Left lung (tissue), 10 donors: Measurements from ENCODE around the gene BCDIN3D. TPM values are rescaled to one million over a fixed set of nuclear protein-coding genes. Genes with fewer than 3 reads are reported as not detected.
"Not testable (repeated sequence)": the region's sequence is repeated elsewhere in the genome, so short reads cannot be mapped to it uniquely, and the experiment has no call there.

Source experiments
- ATAC-seq: fragments of 200-7000 bp; cut with Tn5 transposase; one replicate; pipeline ENCODE4 v1.9.1; 2020; ENCODE audit warnings: moderate library complexity
- DNase-seq, 4 donors: peaks; one replicate each; pipeline ENCODE4 v3.0.0-alpha.2; 2013 to 2020
- H3K27ac ChIP-seq, 2 donors: fragments of 200-600 bp; sonication (generic) in 1 of 2; one replicate each; pipeline versions ENCODE4 v1.5.0 to v1.8.0; 2020 to 2021
- H3K27me3 ChIP-seq, 2 donors: fragments of 200-600 bp; sonication (generic) in 1 of 2; one replicate each; pipeline versions ENCODE4 v1.5.0 to v1.8.0; 2020 to 2021
- H3K36me3 ChIP-seq, 2 donors: fragments of 200-600 bp; sonication (generic) in 1 of 2; one replicate each; pipeline versions ENCODE4 v1.5.0 to v1.8.0; 2020 to 2021
- H3K4me1 ChIP-seq, 2 donors: fragments of 200-600 bp; one replicate each; pipeline ENCODE4 v1.8.0; 2021
- H3K4me3 ChIP-seq, 2 donors: fragments of 200-600 bp; sonication (generic) in 1 of 2; one replicate each; pipeline versions ENCODE4 v1.5.0 to v1.8.0; 2020 to 2021; ENCODE audit warnings: mild to moderate bottlenecking in 1 of 2
- H3K9me3 ChIP-seq, 2 donors: fragments of 200-600 bp; sonication (generic) in 1 of 2; one replicate each; pipeline versions ENCODE4 v1.5.0 to v1.8.0; 2020 to 2021
- intact Hi-C, 2 donors: fragments of 100-400 bp; cut with DNase I; formaldehyde crosslinking; loops; one replicate each; pipeline versions ENCODE4 v1.11.2 to v1.14.2; 2022
- polyA plus RNA-seq, 6 donors: library from polyadenylated mRNA; unstranded; fragments of 120-200 nt; gene quantifications; one replicate each; pipeline ENCODE4 v1.2.1, GENCODE V29; 2013; ENCODE audit not compliant: insufficient read length in 6 of 6
- total RNA-seq, 2 donors: library from RNA; stranded (reverse); fragmentation: NEBNext Ultra II Directional; extraction: Animal tissue kit (Norgen Biotek cat#: 25700); gene quantifications; one replicate each; pipeline ENCODE4 v1.2.1, GENCODE V29; 2021
- TF ChIP-seq, protein P1 (sequence below), 2 donors: fragments of 200-600 bp; sonication (generic) in 1 of 2; IDR thresholded peaks; one replicate each; pipeline versions ENCODE4 v1.5.0 to v1.8.0; 2021; ENCODE audit warnings: antibody characterized with exemption in 2 of 2
- donor health status: DM: no; HTN: yes; CAD: no.
- donor health status: DM: no; HTN: no; CAD: no.

The BCDIN3D gene
- total and polyA plus RNA-seq, 8 donors: 4.3 to 7.3 (median 5.8) TPM

DNA sequence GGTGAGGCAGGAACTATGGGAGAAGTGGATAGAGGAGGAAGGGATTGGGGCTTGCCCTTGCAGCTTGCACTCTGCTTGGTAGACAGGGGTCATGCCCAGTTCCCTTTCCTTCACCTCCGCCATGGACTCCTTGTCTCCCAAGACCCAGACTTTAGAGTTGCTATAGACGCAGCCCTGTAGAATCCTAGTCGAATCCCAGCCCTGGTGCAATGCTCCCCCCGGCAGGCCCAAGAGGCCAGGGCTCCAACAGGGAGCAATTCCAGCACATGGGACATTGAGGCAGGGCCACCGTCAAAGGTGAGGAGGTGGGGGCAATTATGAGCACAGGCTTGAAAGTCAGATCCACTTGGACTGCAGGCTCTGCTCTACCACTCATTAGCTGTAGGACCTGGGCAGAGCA lies 29.5 kb upstream of the BCDIN3D start:
- DNase-seq (no peak), ATAC-seq (no peak)
- Histone ChIP-seq H3K9me3 (no peaks in the 10 kb centered on the region), H3K36me3 (no peaks in the 10 kb centered on the region), H3K4me1 (peaks cover 17 to 25% of the 10 kb centered on the region in 2 donors), H3K27me3 (no peaks in the 10 kb centered on the region), H3K27ac (no peak overlapping the region), H3K4me3 (no peak overlapping the region)
- intact Hi-C loops: no loop called here
- TF ChIP-seq, protein P1, sequence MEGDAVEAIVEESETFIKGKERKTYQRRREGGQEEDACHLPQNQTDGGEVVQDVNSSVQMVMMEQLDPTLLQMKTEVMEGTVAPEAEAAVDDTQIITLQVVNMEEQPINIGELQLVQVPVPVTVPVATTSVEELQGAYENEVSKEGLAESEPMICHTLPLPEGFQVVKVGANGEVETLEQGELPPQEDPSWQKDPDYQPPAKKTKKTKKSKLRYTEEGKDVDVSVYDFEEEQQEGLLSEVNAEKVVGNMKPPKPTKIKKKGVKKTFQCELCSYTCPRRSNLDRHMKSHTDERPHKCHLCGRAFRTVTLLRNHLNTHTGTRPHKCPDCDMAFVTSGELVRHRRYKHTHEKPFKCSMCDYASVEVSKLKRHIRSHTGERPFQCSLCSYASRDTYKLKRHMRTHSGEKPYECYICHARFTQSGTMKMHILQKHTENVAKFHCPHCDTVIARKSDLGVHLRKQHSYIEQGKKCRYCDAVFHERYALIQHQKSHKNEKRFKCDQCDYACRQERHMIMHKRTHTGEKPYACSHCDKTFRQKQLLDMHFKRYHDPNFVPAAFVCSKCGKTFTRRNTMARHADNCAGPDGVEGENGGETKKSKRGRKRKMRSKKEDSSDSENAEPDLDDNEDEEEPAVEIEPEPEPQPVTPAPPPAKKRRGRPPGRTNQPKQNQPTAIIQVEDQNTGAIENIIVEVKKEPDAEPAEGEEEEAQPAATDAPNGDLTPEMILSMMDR (IDR thresholded peaks at IDR 0.05): no peak

DNA sequence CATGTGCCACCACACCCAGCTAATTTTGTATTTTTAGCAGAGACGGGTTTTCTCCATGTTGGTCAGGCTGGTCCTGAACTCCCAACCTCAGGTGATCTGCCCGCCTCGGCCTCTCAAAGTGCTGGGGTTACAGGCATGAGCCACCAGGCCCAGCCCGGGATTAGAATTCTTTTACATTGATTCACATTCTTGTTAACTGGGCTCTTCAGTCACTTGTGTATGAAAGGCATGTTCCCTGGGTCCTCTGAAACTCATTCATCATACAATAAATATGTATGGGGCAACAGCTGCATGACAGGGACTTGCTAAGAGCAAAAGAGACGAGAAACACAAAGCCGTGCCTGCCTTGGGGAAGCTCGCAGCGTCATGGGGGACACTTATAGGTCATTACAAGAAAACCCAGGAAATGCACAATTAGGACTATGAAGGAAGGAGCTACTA lies 28.9 kb upstream of the BCDIN3D start:
- peaks cover 20 to 29% of the 10 kb centered on the region in 2 donors for H3K4me1 ChIP-seq
- H3K4me3 ChIP-seq, ATAC-seq, H3K27me3 ChIP-seq, intact Hi-C loops, H3K9me3 ChIP-seq, H3K27ac ChIP-seq, DNase-seq, H3K36me3 ChIP-seq: not testable (repeated sequence)

DNA sequence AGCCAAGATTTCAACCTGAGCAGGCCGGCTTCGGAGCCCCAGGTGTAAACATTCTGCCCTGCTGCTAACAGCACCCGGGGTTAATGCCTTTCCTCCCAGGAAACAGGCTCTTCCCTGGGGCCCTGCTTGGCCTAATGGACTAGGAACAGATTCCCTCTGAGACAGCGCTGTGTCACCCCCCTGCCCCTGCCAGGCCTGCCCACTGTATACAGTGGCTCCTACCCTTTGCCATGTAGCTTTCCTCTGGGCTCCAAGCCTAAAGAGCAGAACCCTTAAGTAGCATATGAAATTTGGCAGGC lies 28.3 kb upstream of the BCDIN3D start:
- no peaks in the 10 kb centered on the region for H3K9me3 ChIP-seq
- H3K4me1 ChIP-seq: peaks cover 20 to 29% of the 10 kb centered on the region in 2 donors
- H3K36me3 ChIP-seq: no peaks in the 10 kb centered on the region

DNA sequence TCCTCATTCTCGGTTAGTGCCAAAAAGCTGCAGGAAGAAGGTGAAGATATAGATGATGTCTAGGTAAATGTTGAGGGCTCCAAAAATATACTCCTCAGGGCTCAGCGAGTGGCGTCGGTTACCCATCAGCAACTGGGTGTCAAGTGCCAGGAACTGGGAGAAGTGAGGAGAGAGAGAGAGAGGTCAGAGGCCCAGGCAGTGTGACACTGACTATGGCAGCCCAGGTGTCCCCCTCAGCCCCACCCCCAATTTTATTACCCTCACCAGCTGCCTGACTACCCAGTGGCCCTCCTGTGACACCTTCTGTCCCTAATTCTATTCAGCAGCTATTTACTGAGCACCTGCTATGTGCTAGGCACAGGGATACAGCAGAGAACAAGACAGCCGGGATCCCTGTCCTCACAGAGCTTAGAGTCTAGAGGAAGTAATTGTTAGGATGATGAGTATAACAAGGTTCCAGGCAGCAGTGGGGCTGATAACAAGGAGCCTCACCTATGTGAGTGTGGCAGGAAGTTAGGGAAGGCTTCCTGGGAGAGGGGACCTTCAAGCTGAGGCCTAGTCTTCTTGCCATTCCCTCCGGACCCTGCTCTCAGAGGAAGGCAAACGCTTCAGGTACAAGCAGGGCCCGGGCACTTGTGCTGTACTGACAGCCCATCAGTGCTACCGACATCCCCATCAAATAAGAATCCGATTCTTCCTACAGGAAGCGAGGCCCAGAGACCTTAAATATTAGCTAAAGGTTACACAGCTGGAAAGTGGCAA lies 27.8 kb upstream of the BCDIN3D start:
- Histone ChIP-seq H3K4me1 (peaks cover 20 to 29% of the 10 kb centered on the region in 2 donors), H3K27me3 (no peaks in the 10 kb centered on the region), H3K9me3 (no peaks in the 10 kb centered on the region), H3K27ac (no peak overlapping the region), H3K4me3 (no peak overlapping the region), H3K36me3 (no peaks in the 10 kb centered on the region)
- ATAC-seq (no peak), DNase-seq (no peak)
- intact Hi-C loops: no loop called here
- TF ChIP-seq, protein P1 (IDR thresholded peaks at IDR 0.05): no peak

More for the DNA sequence above, 28.3 kb upstream of the BCDIN3D start:
- TF ChIP-seq, protein P1 (IDR thresholded peaks at IDR 0.05): no peak
- Histone ChIP-seq H3K27me3 (no peaks in the 10 kb centered on the region), H3K27ac (no peak overlapping the region), H3K4me3 (no peak overlapping the region)
- peak in 1 of 4 donors; percentile 31 for DNase-seq
- no peak for ATAC-seq
- intact Hi-C loops: no loop called here

DNA sequence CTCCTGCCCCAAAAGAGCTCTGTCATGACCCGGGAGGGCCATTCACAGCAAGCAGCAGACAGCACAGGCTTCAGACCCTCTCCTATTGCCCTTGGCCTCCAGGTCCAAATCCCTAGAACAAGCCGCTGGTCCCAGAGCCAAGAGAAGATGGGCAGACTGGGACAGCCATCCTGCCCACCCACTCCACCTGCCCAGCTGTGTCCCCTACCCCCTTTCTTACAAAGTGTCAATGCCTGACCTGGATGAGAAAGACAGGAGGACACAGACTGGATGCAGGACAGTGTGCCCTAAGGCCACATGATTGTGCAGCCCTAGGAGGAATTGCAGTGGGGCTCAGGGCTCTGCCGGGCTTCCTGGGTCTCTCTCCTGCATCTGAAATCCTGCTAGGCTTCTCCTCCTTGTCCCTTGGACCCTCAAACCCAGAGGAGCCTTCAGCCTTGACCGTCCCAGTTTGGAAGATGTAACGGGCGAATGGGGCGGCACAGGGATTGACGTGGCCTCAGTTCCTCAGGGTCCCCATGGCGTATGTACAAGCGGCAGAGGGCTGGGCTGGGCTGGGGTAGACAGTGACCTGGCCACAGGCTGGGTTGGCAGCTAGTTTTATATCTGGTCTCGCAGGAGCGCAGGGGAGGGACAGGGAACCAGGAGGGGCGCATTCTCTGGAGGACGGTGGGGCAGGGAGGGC lies 27.1 kb upstream of the BCDIN3D start:
- H3K36me3 ChIP-seq: no peaks in the 10 kb centered on the region
- peak in 1 of 4 donors; percentile 48 for DNase-seq
- no peak overlapping the region for H3K4me3 ChIP-seq
- intact Hi-C loops: loop anchor here in 1 of 2 donors (10.0 kb wide), 1 partner anchor 75 kb away; no protein-coding TSS in a partner anchor
- no peak overlapping the region for H3K27ac ChIP-seq
- H3K4me1 ChIP-seq: peaks cover 20 to 29% of the 10 kb centered on the region in 2 donors
- no peaks in the 10 kb centered on the region for H3K9me3 ChIP-seq
- no peak for ATAC-seq
- H3K27me3 ChIP-seq: no peaks in the 10 kb centered on the region
- TF ChIP-seq, protein P1 (IDR thresholded peaks at IDR 0.05): no peak
